22Rv1 (cell line): Measurements from ENCODE around the gene LTBP1.

Experiments
- CTCF ChIP-seq: fragments of 450-650 bp; IDR thresholded peaks from 2 replicates; pipeline ENCODE4 v1.5.1; 2017; ENCODE audit warnings: mild to moderate bottlenecking
- ZFX ChIP-seq: fragments of 450-650 bp; IDR thresholded peaks from 2 replicates; pipeline ENCODE4 v1.6.1; 2017; ENCODE audit warnings: antibody characterized with exemption, borderline replicate concordance

- TF ChIP-seq CTCF: no peak
- TF ChIP-seq ZFX: no peak
These were observed 268.5 kb downstream of the LTBP1 start for GRCh38 chr2:33215299-33215698.
